Muscle of back (tissue), 13 donors: ENCODE measurements around the gene COL18A1. TPM values are rescaled to one million over a fixed set of nuclear protein-coding genes. Genes with fewer than 3 reads are reported as not detected.
"Not testable (repeated sequence)": the region's sequence is repeated elsewhere in the genome, so short reads cannot be mapped to it uniquely, and the experiment has no call there.

Source experiments
- DNase-seq, 3 donors: peaks; one replicate each; pipeline versions ENCODE4 v3.0.0 to v3.0.0-alpha.2; 2013
- long read RNA-seq, 9 donors: transcript quantifications; one replicate each; lab custom pipeline, GENCODE V29; 2026
- polyA plus RNA-seq, 10 donors: library from polyadenylated mRNA; unstranded; fragments of 120-200 nt; gene quantifications; one replicate each; pipeline ENCODE4 v1.2.1, GENCODE V29; 2013; ENCODE audit not compliant: insufficient read length in 10 of 10

The COL18A1 gene
- 100 to 1,000 TPM in 3 of 10 donors, 10 to 100 TPM in 7; 53.7 to 116 (median 71.4) TPM for polyA plus RNA-seq
- long read RNA-seq, donor 1, full-length matches to known transcripts, result 1 of 71 reads
- long read RNA-seq, donor 1, partial matches to known transcripts, result 70 of 71 reads
- long read RNA-seq, donor 1, other reads (novel, unspliced or antisense), result 0 of 71 reads
- long read RNA-seq, donor 2, full-length matches to known transcripts, result 1 of 17 reads
- long read RNA-seq, donor 2, partial matches to known transcripts, result 16 of 17 reads
- long read RNA-seq, donor 2, other reads (novel, unspliced or antisense), result 0 of 17 reads
- long read RNA-seq, donor 3, result 0 reads
- long read RNA-seq, donor 4, full-length matches to known transcripts, result 1 of 28 reads
- long read RNA-seq, donor 4, partial matches to known transcripts, result 27 of 28 reads
- long read RNA-seq, donor 4, other reads (novel, unspliced or antisense), result 0 of 28 reads
- long read RNA-seq, donor 5, partial matches to known transcripts, result 74 of 74 reads
- long read RNA-seq, donor 5, other reads (novel, unspliced or antisense), result 0 of 74 reads
- long read RNA-seq, donor 6, partial matches to known transcripts, result 44 of 45 reads
- long read RNA-seq, donor 6, other reads (novel, unspliced or antisense), result 0 of 45 reads
- long read RNA-seq, donor 7, partial matches to known transcripts, result 31 of 31 reads
- long read RNA-seq, donor 7, other reads (novel, unspliced or antisense), result 0 of 31 reads
- long read RNA-seq, donor 8, partial matches to known transcripts, result 19 of 19 reads
- long read RNA-seq, donor 8, other reads (novel, unspliced or antisense), result 0 of 19 reads
- long read RNA-seq, donor 9, result 0 reads

GRCh38 chr21:45404730-45405270, at the start of gene COL18A1:
Gene COL18A1, plus strand, starts transcription at chr21:45405165. Its CDS starts 66 bp downstream, at chr21:45405231.
- peak in 1 of 3 donors; percentile 73 for DNase-seq

GRCh38 chr21:45355573-45355972, 49.4 kb upstream of the COL18A1 start:
- peak in 1 of 3 donors; percentile 64 for DNase-seq

- no peak for DNase-seq
These were observed 48.7 kb upstream of the COL18A1 start for GRCh38 chr21:45356251-45356650.

GRCh38 chr21:45356653-45357435, 48.1 kb upstream of the COL18A1 start:
- no peak for DNase-seq

GRCh38 chr21:45357436-45358260, 47.3 kb upstream of the COL18A1 start:
- peak in 2 of 3 donors; percentile 78 to 90 for DNase-seq

GRCh38 chr21:45358261-45358670, 46.7 kb upstream of the COL18A1 start:
- DNase-seq, result peak in 1 of 3 donors; percentile 36

GRCh38 chr21:45358711-45359310, 46.2 kb upstream of the COL18A1 start:
- peak in 1 of 3 donors; percentile 32 for DNase-seq

GRCh38 chr21:45359451-45360217, 45.3 kb upstream of the COL18A1 start:
- DNase-seq, result no peak

GRCh38 chr21:45361033-45361997, 43.6 kb upstream of the COL18A1 start:
- peak in 1 of 3 donors; percentile 26 for DNase-seq

- DNase-seq, result no peak
These were observed 42.8 kb upstream of the COL18A1 start for GRCh38 chr21:45362077-45362747.

GRCh38 chr21:45362748-45363145, 42.2 kb upstream of the COL18A1 start:
- no peak for DNase-seq

GRCh38 chr21:45363272-45363671, 41.7 kb upstream of the COL18A1 start:
- not testable (repeated sequence) for DNase-seq

- peak; percentile 92 to 96 (median 96) for DNase-seq
These were observed 41.0 kb upstream of the COL18A1 start for GRCh38 chr21:45363921-45364467.

- peak; percentile 59 to 93 (median 87) for DNase-seq
These were observed 40.3 kb upstream of the COL18A1 start for GRCh38 chr21:45364468-45365185.

- no peak for DNase-seq
These were observed 39.8 kb upstream of the COL18A1 start for GRCh38 chr21:45365186-45365607.

- peak in 1 of 3 donors; percentile 47 for DNase-seq
These were observed 39.2 kb upstream of the COL18A1 start for GRCh38 chr21:45365608-45366241.
